ENCODE measurements around the gene SLCO1A2.

DNA sequence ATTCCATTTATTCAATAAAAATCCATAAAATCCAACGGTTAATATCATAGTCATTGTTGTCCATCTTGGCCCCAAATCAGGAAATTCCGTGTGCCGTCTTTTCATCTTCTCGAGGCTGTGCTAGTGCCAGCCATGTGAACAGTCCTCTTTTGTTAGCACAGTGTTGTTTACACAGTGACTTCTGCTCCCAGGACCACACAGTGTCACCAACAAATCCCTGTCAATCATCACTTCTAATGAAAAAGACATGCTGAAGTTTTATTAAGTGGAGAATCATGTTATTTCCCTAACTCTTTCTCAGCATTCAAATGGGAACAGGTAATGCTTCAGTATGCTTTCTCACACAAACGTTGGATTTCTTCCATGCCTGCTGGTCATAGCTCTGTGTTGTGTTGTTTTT, 1.9 kb upstream of the SLCO1A2 start:
- TF ChIP-seq POLR2A (IDR thresholded peaks at IDR 0.05) (no peak), CTCF (IDR thresholded peaks at IDR 0.05) (no peak), EP300 (IDR thresholded peaks at IDR 0.05) (no peak)

Data from ovary (tissue), 3 donors.